HepG2 (cell line): ENCODE results near the gene WNK1. TPM values are rescaled to one million over a fixed set of nuclear protein-coding genes. Genes with fewer than 3 reads are reported as not detected.

ENCODE experiments used
- NCOR1 ChIP-seq: fragments of 200-600 bp; sonication (generic); IDR thresholded peaks from 2 replicates; pipeline ENCODE4 v1.7.0; 2017; ENCODE audit warnings: antibody characterized with exemption, low read length, borderline replicate concordance
- PHF5A ChIP-seq: IDR thresholded peaks from one replicate; pipeline ENCODE4 v1.6.1; 2018; ENCODE audit warnings: low read depth, missing genetic modification reagents; ENCODE audit not compliant: unreplicated experiment
- ZNF326 ChIP-seq: sonication (generic); formaldehyde crosslinking; IDR thresholded peaks from 2 replicates; pipeline ENCODE4 v1.4.0; 2020; ENCODE audit warnings: missing genetic modification reagents, borderline replicate concordance
- polyA plus RNA-seq, 8 experiments: library from polyadenylated mRNA; depleted of rRNA in 3 of 8; stranded (reverse) in 7 of 8; unstranded in 1 of 8; fragments of >200 nt; fragmentation: Illumina TruSeq in 4 of 8; extraction: Trizol in 4 of 8; gene quantifications; 2 replicates each; pipeline versions ENCODE4 v1.2.1 to v1.2.3, GENCODE V29; 2011 to 2016; ENCODE audit warnings: low read depth in 4 of 8, missing spikeins in 1 of 8, mixed read lengths in 1 of 8; ENCODE audit not compliant: insufficient read depth in 1 of 8
- total RNA-seq, 5 experiments: library from RNA; depleted of rRNA; stranded (reverse); fragments of >200 nt; fragmentation: Illumina TruSeq; extraction: Trizol; gene quantifications; 2 replicates each; pipeline ENCODE4 v1.2.3, GENCODE V29; 2016; ENCODE audit warnings: low read depth in 1 of 5
- TF ChIP-seq, protein P1 (sequence below): sonication (generic); formaldehyde crosslinking; conservative IDR thresholded peaks from 2 replicates; pipeline ENCODE4 v1.8.0; 2022; ENCODE audit warnings: missing genetic modification reagents
- TF ChIP-seq, protein P2 (sequence below): sonication (generic); formaldehyde crosslinking; IDR thresholded peaks from 2 replicates; pipeline ENCODE4 v1.5.0; 2020; ENCODE audit warnings: mild to moderate bottlenecking, missing genetic modification reagents, borderline replicate concordance

The WNK1 gene
- total and polyA plus RNA-seq, 2 of the 13 experiments (the other 11 are each of a cell fraction or from before 2014, with no cell fraction given): 31.1 to 54.8 TPM

- TF ChIP-seq, protein P1, sequence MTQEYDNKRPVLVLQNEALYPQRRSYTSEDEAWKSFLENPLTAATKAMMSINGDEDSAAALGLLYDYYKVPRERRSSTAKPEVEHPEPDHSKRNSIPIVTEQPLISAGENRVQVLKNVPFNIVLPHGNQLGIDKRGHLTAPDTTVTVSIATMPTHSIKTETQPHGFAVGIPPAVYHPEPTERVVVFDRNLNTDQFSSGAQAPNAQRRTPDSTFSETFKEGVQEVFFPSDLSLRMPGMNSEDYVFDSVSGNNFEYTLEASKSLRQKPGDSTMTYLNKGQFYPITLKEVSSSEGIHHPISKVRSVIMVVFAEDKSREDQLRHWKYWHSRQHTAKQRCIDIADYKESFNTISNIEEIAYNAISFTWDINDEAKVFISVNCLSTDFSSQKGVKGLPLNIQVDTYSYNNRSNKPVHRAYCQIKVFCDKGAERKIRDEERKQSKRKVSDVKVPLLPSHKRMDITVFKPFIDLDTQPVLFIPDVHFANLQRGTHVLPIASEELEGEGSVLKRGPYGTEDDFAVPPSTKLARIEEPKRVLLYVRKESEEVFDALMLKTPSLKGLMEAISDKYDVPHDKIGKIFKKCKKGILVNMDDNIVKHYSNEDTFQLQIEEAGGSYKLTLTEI (CRISPR knock-in tag): no peak
- TF ChIP-seq, protein P2, sequence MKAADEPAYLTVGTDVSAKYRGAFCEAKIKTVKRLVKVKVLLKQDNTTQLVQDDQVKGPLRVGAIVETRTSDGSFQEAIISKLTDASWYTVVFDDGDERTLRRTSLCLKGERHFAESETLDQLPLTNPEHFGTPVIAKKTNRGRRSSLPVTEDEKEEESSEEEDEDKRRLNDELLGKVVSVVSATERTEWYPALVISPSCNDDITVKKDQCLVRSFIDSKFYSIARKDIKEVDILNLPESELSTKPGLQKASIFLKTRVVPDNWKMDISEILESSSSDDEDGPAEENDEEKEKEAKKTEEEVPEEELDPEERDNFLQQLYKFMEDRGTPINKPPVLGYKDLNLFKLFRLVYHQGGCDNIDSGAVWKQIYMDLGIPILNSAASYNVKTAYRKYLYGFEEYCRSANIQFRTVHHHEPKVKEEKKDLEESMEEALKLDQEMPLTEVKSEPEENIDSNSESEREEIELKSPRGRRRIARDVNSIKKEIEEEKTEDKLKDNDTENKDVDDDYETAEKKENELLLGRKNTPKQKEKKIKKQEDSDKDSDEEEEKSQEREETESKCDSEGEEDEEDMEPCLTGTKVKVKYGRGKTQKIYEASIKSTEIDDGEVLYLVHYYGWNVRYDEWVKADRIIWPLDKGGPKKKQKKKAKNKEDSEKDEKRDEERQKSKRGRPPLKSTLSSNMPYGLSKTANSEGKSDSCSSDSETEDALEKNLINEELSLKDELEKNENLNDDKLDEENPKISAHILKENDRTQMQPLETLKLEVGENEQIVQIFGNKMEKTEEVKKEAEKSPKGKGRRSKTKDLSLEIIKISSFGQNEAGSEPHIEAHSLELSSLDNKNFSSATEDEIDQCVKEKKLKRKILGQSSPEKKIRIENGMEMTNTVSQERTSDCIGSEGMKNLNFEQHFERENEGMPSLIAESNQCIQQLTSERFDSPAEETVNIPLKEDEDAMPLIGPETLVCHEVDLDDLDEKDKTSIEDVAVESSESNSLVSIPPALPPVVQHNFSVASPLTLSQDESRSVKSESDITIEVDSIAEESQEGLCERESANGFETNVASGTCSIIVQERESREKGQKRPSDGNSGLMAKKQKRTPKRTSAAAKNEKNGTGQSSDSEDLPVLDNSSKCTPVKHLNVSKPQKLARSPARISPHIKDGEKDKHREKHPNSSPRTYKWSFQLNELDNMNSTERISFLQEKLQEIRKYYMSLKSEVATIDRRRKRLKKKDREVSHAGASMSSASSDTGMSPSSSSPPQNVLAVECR (CRISPR knock-in tag): no peak
- no peak for TF ChIP-seq NCOR1
- no peak for TF ChIP-seq ZNF326 (CRISPR knock-in tag)
- TF ChIP-seq PHF5A (CRISPR knock-in tag): no peak
These were observed 50.1 kb downstream of the WNK1 start (continued) for GRCh38 chr12:802242-803120.
